ENCODE measurements around the gene RWDD1.

The RWDD1 gene

GRCh38 chr6:116615937-116616736 lies 44.8 kb downstream of the RWDD1 start, which contains the start of gene RSPH4A:
Gene RSPH4A (plus strand): TSS chr6:116616479. CDS start chr6:116616624, 145 bp downstream.
- peak; percentile 71 for DNase-seq

GRCh38 chr6:116616737-116617053 lies 45.4 kb downstream of the RWDD1 start:
- DNase-seq, result peak; percentile 16

- DNase-seq, result no peak
Measured at GRCh38 chr6:116624036-116624805, 52.9 kb downstream of the RWDD1 start.

- no peak for DNase-seq
Measured at GRCh38 chr6:116625872-116626271, 54.6 kb downstream of the RWDD1 start.

- no peak for DNase-seq
Measured at GRCh38 chr6:116629563-116629981, 58.3 kb downstream of the RWDD1 start.

GRCh38 chr6:116631379-116631990 lies 60.2 kb downstream of the RWDD1 start:
- no peak for DNase-seq

- no peak for DNase-seq
Measured at GRCh38 chr6:116633685-116634084, 62.4 kb downstream of the RWDD1 start.

Measured in activated naive CD4-positive, alpha-beta T cell treated with Interleukin-2 at 50 U/mL for 16 hours (primary cell).